KMS-11 (cell line): ENCODE data around the gene MRM3.
A peak's percentile ranks its signal among the peaks of the same experiment; 100 is the strongest.

Source experiments
- H2AFZ ChIP-seq: fragments of 200-600 bp; sonication (generic); 2 replicates; pipeline ENCODE4 v1.6.1; 2016; ENCODE audit warnings: antibody characterized with exemption, mixed run types, low read depth
- H3K27ac ChIP-seq: fragments of 200-600 bp; sonication (generic); 2 replicates; pipeline ENCODE4 v1.6.1; 2016; ENCODE audit warnings: mild to moderate bottlenecking, mixed run types
- H3K27me3 ChIP-seq: fragments of 200-600 bp; sonication (generic); 2 replicates; pipeline ENCODE4 v1.6.1; 2017; ENCODE audit warnings: mild to moderate bottlenecking, low read depth, mixed run types, moderate library complexity; ENCODE audit not compliant: insufficient read depth
- H3K36me3 ChIP-seq: fragments of 200-600 bp; sonication (generic); 2 replicates; pipeline ENCODE4 v1.6.1; 2017; ENCODE audit warnings: mild to moderate bottlenecking, mixed run types; ENCODE audit not compliant: insufficient read depth
- H3K4me1 ChIP-seq: fragments of 200-600 bp; sonication (generic); 2 replicates; pipeline ENCODE4 v1.6.1; 2016; ENCODE audit warnings: mild to moderate bottlenecking, low read depth, mixed run types; ENCODE audit not compliant: poor library complexity, severe bottlenecking
- H3K4me2 ChIP-seq: fragments of 200-600 bp; sonication (generic); 2 replicates; pipeline ENCODE4 v1.7.0; 2016; ENCODE audit warnings: mild to moderate bottlenecking, mixed run types
- H3K4me3 ChIP-seq: fragments of 200-600 bp; sonication (generic); IDR thresholded peaks from 2 replicates; pipeline ENCODE4 v1.6.1; 2017; ENCODE audit warnings: low read depth, low read length, mixed read lengths; ENCODE audit not compliant: insufficient read depth
- H3K79me2 ChIP-seq: fragments of 200-600 bp; sonication (generic); 2 replicates; pipeline ENCODE4 v1.6.1; 2016; ENCODE audit warnings: low read depth, mixed run types; ENCODE audit not compliant: insufficient read depth
- H3K9ac ChIP-seq: fragments of 200-600 bp; sonication (generic); 2 replicates; pipeline ENCODE4 v1.6.1; 2016; ENCODE audit warnings: mild to moderate bottlenecking, mixed run types
- H4K20me1 ChIP-seq: fragments of 200-600 bp; sonication (generic); 2 replicates; pipeline ENCODE4 v1.6.1; 2016; ENCODE audit warnings: mild to moderate bottlenecking, mixed run types; ENCODE audit not compliant: insufficient read depth
- TF ChIP-seq, protein P1 (sequence below): fragments of 200-600 bp; sonication (generic); conservative IDR thresholded peaks from 2 replicates; pipeline ENCODE4 v1.6.1; 2017; ENCODE audit warnings: low read depth, mild to moderate bottlenecking, antibody characterized with exemption, low read length, moderate library complexity, mixed read lengths

The MRM3 gene, protein sequence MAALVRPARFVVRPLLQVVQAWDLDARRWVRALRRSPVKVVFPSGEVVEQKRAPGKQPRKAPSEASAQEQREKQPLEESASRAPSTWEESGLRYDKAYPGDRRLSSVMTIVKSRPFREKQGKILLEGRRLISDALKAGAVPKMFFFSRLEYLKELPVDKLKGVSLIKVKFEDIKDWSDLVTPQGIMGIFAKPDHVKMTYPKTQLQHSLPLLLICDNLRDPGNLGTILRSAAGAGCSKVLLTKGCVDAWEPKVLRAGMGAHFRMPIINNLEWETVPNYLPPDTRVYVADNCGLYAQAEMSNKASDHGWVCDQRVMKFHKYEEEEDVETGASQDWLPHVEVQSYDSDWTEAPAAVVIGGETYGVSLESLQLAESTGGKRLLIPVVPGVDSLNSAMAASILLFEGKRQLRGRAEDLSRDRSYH

DNA sequence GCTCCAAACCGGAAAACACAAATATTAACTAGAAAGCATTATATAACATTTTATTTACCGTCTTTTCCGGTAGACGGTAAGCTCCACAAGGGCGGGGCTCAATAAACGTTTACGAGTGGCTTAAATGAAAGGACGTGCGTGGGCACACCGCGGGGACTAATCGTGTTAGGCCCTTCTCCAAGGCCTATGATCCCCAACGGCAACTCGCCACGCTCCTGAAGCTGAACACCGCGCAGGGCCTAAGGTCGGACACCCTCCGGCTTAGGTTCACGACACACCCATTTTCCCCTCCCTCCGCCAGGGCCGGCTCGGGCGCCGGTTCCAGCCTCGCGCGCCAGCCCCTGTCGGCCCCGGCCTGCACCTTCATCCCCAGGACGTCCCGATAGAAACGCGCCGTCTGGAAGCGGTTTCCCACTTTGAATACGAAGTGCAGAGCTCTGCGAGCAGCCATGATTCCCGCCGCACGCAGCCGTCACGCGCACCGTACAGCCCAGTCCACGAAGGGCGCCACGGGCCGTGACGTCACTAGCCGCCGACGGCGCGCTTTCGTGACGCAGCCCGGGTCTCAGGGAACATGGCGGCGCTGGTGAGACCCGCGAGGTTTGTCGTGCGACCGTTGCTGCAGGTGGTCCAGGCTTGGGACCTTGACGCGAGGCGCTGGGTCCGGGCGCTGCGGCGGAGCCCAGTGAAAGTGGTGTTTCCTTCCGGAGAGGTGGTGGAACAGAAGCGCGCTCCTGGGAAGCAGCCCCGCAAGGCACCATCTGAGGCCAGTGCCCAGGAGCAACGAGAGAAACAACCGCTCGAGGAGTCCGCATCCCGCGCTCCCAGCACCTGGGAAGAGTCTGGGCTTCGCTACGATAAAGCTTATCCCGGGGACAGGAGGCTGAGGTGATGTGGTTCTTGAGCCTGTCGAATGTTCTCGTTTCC lies at the start of gene MRM3, which contains the start of gene GLOD4:
TSS of gene MRM3 (plus strand) at position 549 of the 927 bp plus-strand sequence. CDS start at position 575, 26 bp downstream.
TSS of gene GLOD4 (minus strand) at position 476 of the 927 bp plus-strand sequence. CDS start at position 451, 25 bp downstream.
- H3K27me3 ChIP-seq: no peaks in the 10 kb centered on the region
- peak within 1 kb of the TSS; percentile 67 for H3K4me3 ChIP-seq
- no peaks in the 10 kb centered on the region for H4K20me1 ChIP-seq
- peaks cover 19% of the 10 kb centered on the region for H3K79me2 ChIP-seq
- peak within 1 kb of the TSS; percentile 57 for H2AFZ ChIP-seq
- peak within 1 kb of the TSS; percentile 89 for H3K4me2 ChIP-seq
- peak within 1 kb of the TSS; percentile 58 for H3K27ac ChIP-seq
- peak within 1 kb of the TSS; percentile 76 for H3K9ac ChIP-seq
- no peaks in the 10 kb centered on the region for H3K36me3 ChIP-seq
- TF ChIP-seq, protein P1, sequence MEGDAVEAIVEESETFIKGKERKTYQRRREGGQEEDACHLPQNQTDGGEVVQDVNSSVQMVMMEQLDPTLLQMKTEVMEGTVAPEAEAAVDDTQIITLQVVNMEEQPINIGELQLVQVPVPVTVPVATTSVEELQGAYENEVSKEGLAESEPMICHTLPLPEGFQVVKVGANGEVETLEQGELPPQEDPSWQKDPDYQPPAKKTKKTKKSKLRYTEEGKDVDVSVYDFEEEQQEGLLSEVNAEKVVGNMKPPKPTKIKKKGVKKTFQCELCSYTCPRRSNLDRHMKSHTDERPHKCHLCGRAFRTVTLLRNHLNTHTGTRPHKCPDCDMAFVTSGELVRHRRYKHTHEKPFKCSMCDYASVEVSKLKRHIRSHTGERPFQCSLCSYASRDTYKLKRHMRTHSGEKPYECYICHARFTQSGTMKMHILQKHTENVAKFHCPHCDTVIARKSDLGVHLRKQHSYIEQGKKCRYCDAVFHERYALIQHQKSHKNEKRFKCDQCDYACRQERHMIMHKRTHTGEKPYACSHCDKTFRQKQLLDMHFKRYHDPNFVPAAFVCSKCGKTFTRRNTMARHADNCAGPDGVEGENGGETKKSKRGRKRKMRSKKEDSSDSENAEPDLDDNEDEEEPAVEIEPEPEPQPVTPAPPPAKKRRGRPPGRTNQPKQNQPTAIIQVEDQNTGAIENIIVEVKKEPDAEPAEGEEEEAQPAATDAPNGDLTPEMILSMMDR: no peak
- peaks cover 10% of the 10 kb centered on the region for H3K4me1 ChIP-seq

DNA sequence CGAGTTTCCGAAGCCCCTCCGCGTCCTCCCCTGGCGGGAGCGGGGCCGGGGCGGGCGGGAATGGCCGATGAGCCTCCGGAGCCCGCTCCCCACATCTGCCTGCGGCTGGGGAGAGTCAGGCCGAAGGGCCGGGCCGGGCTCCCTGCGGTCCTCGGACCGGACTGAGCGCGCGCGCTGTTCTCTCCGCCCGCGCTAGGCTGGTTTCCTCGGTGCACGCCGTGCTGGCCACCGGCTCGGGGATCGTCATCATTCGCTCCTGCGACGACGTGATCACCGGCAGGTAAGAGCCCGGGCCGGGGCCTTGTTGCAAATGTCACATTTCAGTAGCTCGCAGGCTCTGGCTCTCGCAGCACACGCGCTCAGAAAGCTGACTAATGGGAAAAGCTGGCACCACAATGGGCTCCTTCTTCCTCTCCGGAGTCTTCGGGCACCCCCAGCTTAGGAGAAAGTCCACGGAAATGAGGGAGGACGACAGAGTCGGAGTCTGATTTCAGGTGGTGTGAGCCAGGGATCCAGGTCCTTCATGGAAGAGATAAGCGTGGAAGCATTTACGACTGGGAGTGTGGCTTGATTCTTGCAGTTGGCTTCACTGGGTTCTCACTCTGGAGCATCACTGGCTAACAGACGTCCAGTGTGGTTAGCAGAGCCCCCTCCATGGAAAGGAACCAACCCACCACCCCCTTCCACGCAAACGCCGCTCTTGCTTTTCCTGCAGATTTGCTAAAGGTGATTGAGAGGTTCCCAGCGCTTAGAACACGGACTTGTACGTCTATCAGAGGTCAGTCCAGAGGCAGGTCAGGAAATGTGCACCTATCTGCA lies 49.0 kb upstream of the MRM3 start:
- H2AFZ ChIP-seq: no peak overlapping the region
- H3K4me3 ChIP-seq: no peak overlapping the region

DNA sequence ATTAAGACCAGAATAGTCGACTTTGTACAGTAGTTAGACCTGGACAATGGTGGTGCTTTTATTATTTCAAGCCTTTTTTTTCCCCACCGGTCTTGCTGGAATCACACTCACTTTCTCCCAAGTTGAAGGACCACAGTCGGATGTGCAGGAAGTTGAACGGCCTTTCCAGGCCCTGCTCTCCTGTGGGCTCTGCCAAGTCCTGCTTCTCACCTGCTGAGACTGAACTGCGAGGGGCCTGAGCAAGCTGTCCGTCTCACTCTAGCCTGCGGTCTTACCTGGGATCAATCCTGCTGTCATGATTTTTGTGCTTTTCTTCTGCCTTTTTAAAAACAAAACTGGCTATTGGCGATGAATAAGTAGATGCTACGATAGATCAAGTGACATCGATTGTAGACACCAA lies 48.4 kb upstream of the MRM3 start:
- no peak overlapping the region for H3K27ac ChIP-seq
- no peaks in the 10 kb centered on the region for H3K27me3 ChIP-seq
- H3K9ac ChIP-seq: no peak overlapping the region
- TF ChIP-seq, protein P1: no peak
- H3K4me3 ChIP-seq: no peak overlapping the region
- no peak overlapping the region for H2AFZ ChIP-seq
- peak overlapping the region; percentile 29; the same call in 1 of the 2 replicates for H3K4me2 ChIP-seq
- H3K4me1 ChIP-seq: no peaks in the 10 kb centered on the region
- no peaks in the 10 kb centered on the region for H3K79me2 ChIP-seq
- no peaks in the 10 kb centered on the region for H4K20me1 ChIP-seq
- no peaks in the 10 kb centered on the region for H3K36me3 ChIP-seq

More for the DNA sequence above, 49.0 kb upstream of the MRM3 start:
- H3K9ac ChIP-seq: peak overlapping the region; percentile 37; the same call in 1 of the 2 replicates
- H3K36me3 ChIP-seq: no peaks in the 10 kb centered on the region
- H3K4me1 ChIP-seq: no peaks in the 10 kb centered on the region
- no peaks in the 10 kb centered on the region for H3K79me2 ChIP-seq
- no peak overlapping the region for H3K27ac ChIP-seq
- H4K20me1 ChIP-seq: no peaks in the 10 kb centered on the region
- H3K4me2 ChIP-seq: peak overlapping the region; percentile 29; the same call in 1 of the 2 replicates
- no peaks in the 10 kb centered on the region for H3K27me3 ChIP-seq
- TF ChIP-seq, protein P1: no peak

DNA sequence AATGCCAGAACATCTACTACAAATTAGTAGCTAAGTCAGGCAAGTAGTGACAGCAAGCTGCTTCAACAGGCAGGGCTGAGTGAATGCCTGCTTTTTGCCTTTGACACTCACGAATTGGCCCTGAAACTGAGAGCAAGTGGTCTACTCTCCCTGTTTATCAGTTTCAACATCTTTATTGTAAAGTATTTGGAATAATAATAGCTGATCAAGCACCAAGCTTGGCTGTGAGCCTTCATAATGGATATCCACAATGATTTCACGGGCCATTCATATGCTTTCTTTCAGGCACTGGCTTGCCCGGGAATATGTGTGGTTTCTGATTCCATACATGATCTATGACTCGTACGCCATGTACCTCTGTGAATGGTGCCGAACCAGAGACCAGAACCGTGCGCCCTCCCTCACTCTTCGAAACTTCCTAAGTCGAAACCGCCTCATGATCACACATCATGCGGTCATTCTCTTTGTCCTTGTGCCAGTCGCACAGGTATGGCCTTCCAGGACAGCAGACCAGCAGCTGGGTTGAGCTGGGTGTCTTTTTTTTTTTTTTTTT lies 44.5 kb upstream of the MRM3 start:
- Histone ChIP-seq H3K27ac (no peak overlapping the region), H3K4me2 (no peak overlapping the region), H3K79me2 (no peaks in the 10 kb centered on the region), H2AFZ (no peak overlapping the region), H3K4me1 (no peaks in the 10 kb centered on the region), H4K20me1 (no peaks in the 10 kb centered on the region), H3K36me3 (no peaks in the 10 kb centered on the region), H3K9ac (no peak overlapping the region), H3K27me3 (no peaks in the 10 kb centered on the region), H3K4me3 (no peak overlapping the region)
- TF ChIP-seq, protein P1: no peak
